Tibial nerve (tissue), 4 donors: Measurements from ENCODE around the gene LRRC41.
"Not testable (repeated sequence)": the region's sequence is repeated elsewhere in the genome, so short reads cannot be mapped to it uniquely, and the experiment has no call there.

ENCODE experiments used
- CTCF ChIP-seq, 5 experiments: fragments of 200-600 bp in 3 of 5; fragments of 450-650 bp in 2 of 5; sonication (generic) in 3 of 5; IDR thresholded peaks; one replicate each; pipeline ENCODE4 v1.5.1; 2016 to 2019; ENCODE audit warnings: antibody characterized with exemption in 5 of 5, mild to moderate bottlenecking in 3 of 5, moderate library complexity in 2 of 5
- EP300 ChIP-seq, 2 donors: sonication (generic); formaldehyde crosslinking; IDR thresholded peaks; one replicate each; pipeline ENCODE4 v1.6.1; 2017; ENCODE audit warnings: antibody characterized with exemption in 2 of 2, mild to moderate bottlenecking in 1 of 2
- POLR2A ChIP-seq, 2 donors: fragments of 450-650 bp; IDR thresholded peaks; one replicate each; pipeline ENCODE4 v1.6.1; 2017; ENCODE audit warnings: antibody characterized with exemption in 2 of 2, mild to moderate bottlenecking in 2 of 2, moderate library complexity in 2 of 2

GRCh38 chr1:46337409-46337808 is 34.0 kb upstream of the LRRC41 start:
- TF ChIP-seq CTCF, EP300, POLR2A (IDR thresholded peaks at IDR 0.05): not testable (repeated sequence)
